H9 (cell line): ENCODE data around the gene UNC13C. TPM values are rescaled to one million over a fixed set of nuclear protein-coding genes. Genes with fewer than 3 reads are reported as not detected.
A peak's percentile ranks its signal among the peaks of the same experiment; 100 is the strongest.

Experiments used
- DNase-seq: peaks from one replicate; pipeline ENCODE4 v3.0.0-alpha.2; 2017
- H2AFZ ChIP-seq: one replicate; pipeline ENCODE4 v1.6.1; 2013; ENCODE audit warnings: mild to moderate bottlenecking, low read length, control low read depth, moderate library complexity
- H2AK5ac ChIP-seq: 2 replicates; pipeline ENCODE4 v1.6.1; 2013; ENCODE audit warnings: low read length, control low read depth, mixed read lengths; ENCODE audit not compliant: insufficient read length
- H2BK120ac ChIP-seq: one replicate; pipeline ENCODE4 v1.6.1; 2013; ENCODE audit warnings: low read depth, mild to moderate bottlenecking, low read length, control low read depth, inconsistent platforms; ENCODE audit not compliant: poor library complexity, severe bottlenecking
- H2BK12ac ChIP-seq: 2 replicates; pipeline ENCODE4 v1.6.1; 2013; ENCODE audit warnings: low read length, control low read depth, mixed read lengths, low read depth; ENCODE audit not compliant: insufficient read length
- H2BK15ac ChIP-seq: 2 replicates; pipeline ENCODE4 v1.6.1; 2013; ENCODE audit warnings: low read depth, low read length, control low read depth
- H2BK20ac ChIP-seq: one replicate; pipeline ENCODE4 v1.6.1; 2013; ENCODE audit warnings: low read depth, mild to moderate bottlenecking, low read length, control low read depth, inconsistent platforms; ENCODE audit not compliant: poor library complexity, severe bottlenecking
- H2BK5ac ChIP-seq: 2 replicates; pipeline ENCODE4 v1.6.1; 2013; ENCODE audit warnings: low read length, control low read depth, mixed read lengths; ENCODE audit not compliant: insufficient read length
- H3K14ac ChIP-seq: 2 replicates; pipeline ENCODE4 v1.6.1; 2013; ENCODE audit warnings: low read length, control low read depth; ENCODE audit not compliant: insufficient read depth
- H3K18ac ChIP-seq: 2 replicates; pipeline ENCODE4 v1.6.1; 2013; ENCODE audit warnings: low read depth, mild to moderate bottlenecking, mixed read lengths, low read length, control low read depth; ENCODE audit not compliant: insufficient read length
- H3K23ac ChIP-seq: 2 replicates; pipeline ENCODE4 v1.6.1; 2013; ENCODE audit warnings: low read length, control low read depth, mixed read lengths, low read depth; ENCODE audit not compliant: insufficient read length
- H3K23me2 ChIP-seq: 2 replicates; pipeline ENCODE4 v1.6.1; 2013; ENCODE audit warnings: low read depth, mild to moderate bottlenecking, mixed read lengths, low read length, control low read depth; ENCODE audit not compliant: insufficient read length, poor library complexity, severe bottlenecking
- H3K27ac ChIP-seq: 2 replicates; pipeline ENCODE4 v1.5.1; 2013; ENCODE audit warnings: low read length, control low read depth, mixed read lengths, low read depth; ENCODE audit not compliant: insufficient read length
- H3K27me3 ChIP-seq: 2 replicates; pipeline ENCODE4 v1.6.1; 2013; ENCODE audit warnings: low read length, control low read depth, inconsistent platforms; ENCODE audit not compliant: insufficient read depth
- H3K4ac ChIP-seq: 2 replicates; pipeline ENCODE4 v1.6.1; 2013; ENCODE audit warnings: low read depth, mild to moderate bottlenecking, control low read depth, inconsistent platforms, low read length, moderate library complexity
- H3K4me1 ChIP-seq: 2 replicates; pipeline ENCODE4 v1.6.1; 2013; ENCODE audit warnings: low read length, control low read depth, inconsistent platforms; ENCODE audit not compliant: insufficient read depth
- H3K4me2 ChIP-seq: 2 replicates; pipeline ENCODE4 v1.6.1; 2013; ENCODE audit warnings: low read length, control low read depth, mixed read lengths; ENCODE audit not compliant: insufficient read length, insufficient read depth
- H3K56ac ChIP-seq: 2 replicates; pipeline ENCODE4 v1.6.1; 2013; ENCODE audit warnings: low read depth, mild to moderate bottlenecking, mixed read lengths, low read length, control low read depth; ENCODE audit not compliant: insufficient read length
- H3K79me1 ChIP-seq: 2 replicates; pipeline ENCODE4 v1.6.1; 2013; ENCODE audit warnings: low read depth, mild to moderate bottlenecking, moderate library complexity, low read length, control low read depth, inconsistent platforms; ENCODE audit not compliant: insufficient read depth, poor library complexity, severe bottlenecking
- H3K79me2 ChIP-seq: 2 replicates; pipeline ENCODE4 v1.6.1; 2013; ENCODE audit warnings: low read length, control low read depth, inconsistent platforms; ENCODE audit not compliant: insufficient read depth
- H3K9ac ChIP-seq: 2 replicates; pipeline ENCODE4 v1.6.1; 2013; ENCODE audit warnings: low read length, control low read depth, mixed read lengths; ENCODE audit not compliant: insufficient read length; ENCODE audit errors: extremely low read depth
- H3K9me3 ChIP-seq: one replicate; pipeline ENCODE4 v1.6.1; 2013; ENCODE audit warnings: low read depth, low read length, inconsistent platforms; ENCODE audit not compliant: control insufficient read depth
- H3T11ph ChIP-seq: one replicate; pipeline ENCODE4 v1.6.1; 2013; ENCODE audit warnings: mild to moderate bottlenecking, low read length, control low read depth, inconsistent platforms
- H4K20me1 ChIP-seq: one replicate; pipeline ENCODE4 v1.6.1; 2013; ENCODE audit not compliant: control insufficient read depth, insufficient read length, insufficient read depth
- H4K5ac ChIP-seq: 2 replicates; pipeline ENCODE4 v1.6.1; 2013; ENCODE audit warnings: low read depth, mild to moderate bottlenecking, mixed read lengths, low read length, control low read depth; ENCODE audit not compliant: insufficient read length
- H4K8ac ChIP-seq: replicated peaks from 2 replicates; pipeline ENCODE4 v1.6.1; 2013; ENCODE audit warnings: low read length, control low read depth, mixed read lengths, low read depth; ENCODE audit not compliant: insufficient read length
- H4K91ac ChIP-seq: 2 replicates; pipeline ENCODE4 v1.6.1; 2013; ENCODE audit warnings: low read depth, mild to moderate bottlenecking, moderate library complexity, mixed read lengths, low read length, control low read depth; ENCODE audit not compliant: insufficient read length
- H3K27ac Mint-ChIP-seq, 3 experiments: 2 replicates in 2 of 3; 3 replicates in 1 of 3; pipeline ENCODE4 v1.8.0; 2020 to 2021; ENCODE audit warnings: mixed read lengths in 3 of 3, mild to moderate bottlenecking in 1 of 3, moderate library complexity in 1 of 3
- H3K27me3 Mint-ChIP-seq: 2 replicates; pipeline ENCODE4 v1.8.0; 2021; ENCODE audit warnings: low read depth, mild to moderate bottlenecking, moderate library complexity, mixed read lengths
- H3K36me3 Mint-ChIP-seq, 3 experiments: 2 replicates in 2 of 3; 3 replicates in 1 of 3; pipeline ENCODE4 v1.8.0; 2020 to 2021; ENCODE audit warnings: low read depth in 3 of 3, mixed read lengths in 3 of 3; ENCODE audit not compliant: insufficient read depth in 1 of 3
- H3K4me1 Mint-ChIP-seq, 2 experiments: 2 replicates each; pipeline ENCODE4 v1.8.0; 2020; ENCODE audit warnings: mixed read lengths in 2 of 2
- H3K4me3 Mint-ChIP-seq, 2 experiments: 2 replicates in 1 of 2; 3 replicates in 1 of 2; pipeline ENCODE4 v1.8.0; 2020 to 2021; ENCODE audit warnings: mild to moderate bottlenecking in 2 of 2, mixed read lengths in 2 of 2, moderate library complexity in 1 of 2
- H3K9me3 Mint-ChIP-seq, 2 experiments: 2 replicates in 1 of 2; 3 replicates in 1 of 2; pipeline ENCODE4 v1.8.0; 2020; ENCODE audit warnings: mild to moderate bottlenecking in 2 of 2, mixed read lengths in 2 of 2, moderate library complexity in 1 of 2
- CTCF ChIP-seq: fragments of 200-600 bp; sonication (generic); conservative IDR thresholded peaks from 3 replicates; pipeline ENCODE4 v1.8.0; 2021; ENCODE audit warnings: antibody characterized with exemption, mild to moderate bottlenecking
- WGBS: extraction: QIAGEN DNeasy Blood & Tissue Kit; methylation state at CpG from one replicate; pipeline ENCODE4 v1.1.7; 2013; ENCODE audit warnings: missing lambda C conversion rate, low lambda C conversion rate, mixed read lengths; ENCODE audit not compliant: insufficient read length; ENCODE audit errors: extremely low coverage; 5-methylcytosine and 5-hydroxymethylcytosine counted together
- total RNA-seq: library from RNA; stranded (reverse); gene quantifications from 2 replicates; pipeline ENCODE4 v1.2.1, GENCODE V29; 2021

The UNC13C gene
- total RNA-seq, 1 experiment from 2014 or later, result 0.02 TPM

GRCh38 chr15:54197995-54198394 is 219.8 kb downstream of the UNC13C start:
- Histone ChIP-seq H2BK20ac (no peak overlapping the region), H2AFZ (peak overlapping the region; percentile 16), H3K27me3 (no peaks in the 10 kb centered on the region), H3K9ac (no peak overlapping the region), H2BK15ac (no peak overlapping the region), H4K20me1 (no peaks in the 10 kb centered on the region), H2BK12ac (no peak overlapping the region), H4K91ac (no peak overlapping the region), H3K9me3 (no peaks in the 10 kb centered on the region), H3K4ac (no peak overlapping the region), H2BK5ac (no peak overlapping the region), H3K18ac (no peak overlapping the region), H3T11ph (no peak overlapping the region), H3K4me1 (no peaks in the 10 kb centered on the region; the same call in 1 of the 2 replicates), H3K23ac (no peak overlapping the region), H2AK5ac (no peak overlapping the region), H4K5ac (no peak overlapping the region), H4K8ac (no peak overlapping the region), H3K27ac (no peak overlapping the region), H2BK120ac (no peak overlapping the region), H3K14ac (no peak overlapping the region), H3K4me2 (no peak overlapping the region), H3K79me1 (no peaks in the 10 kb centered on the region), H3K79me2 (no peaks in the 10 kb centered on the region), H3K23me2 (no peaks in the 10 kb centered on the region), H3K56ac (no peak overlapping the region)
- WGBS, result no CpG with 5 or more reads among the region's 1 CpG
- H3K4me1 Mint-ChIP-seq, result peaks cover 7 to 12% of the 10 kb centered on the region in 2 experiments
- peak; percentile 30 for DNase-seq
- peaks cover 2 to 4% of the 10 kb centered on the region in 2 experiments; a peak in 4 of 5 replicates for H3K9me3 Mint-ChIP-seq
- H3K4me3 Mint-ChIP-seq, result no peak overlapping the region
- no peaks in the 10 kb centered on the region; the same call in none of the 2 replicates for H3K27me3 Mint-ChIP-seq
- H3K27ac Mint-ChIP-seq, result peak overlapping the region in 1 of 3 experiments; percentile 44; a peak in 1 of 7 replicates
- no peak for TF ChIP-seq CTCF
- peaks cover 0 to 4% (median 0%) of the 10 kb centered on the region in 3 experiments; a peak in 1 of 7 replicates for H3K36me3 Mint-ChIP-seq
